ENCODE measurements around the gene CLCA1. TPM values are rescaled to one million over a fixed set of nuclear protein-coding genes. Genes with fewer than 3 reads are reported as not detected.
A peak's percentile ranks its signal among the peaks of the same experiment; 100 is the strongest.

The CLCA1 gene
- total and polyA plus RNA-seq, 7 donors: 0.83 to 262 (median 192) TPM; not detected in 3

DNA sequence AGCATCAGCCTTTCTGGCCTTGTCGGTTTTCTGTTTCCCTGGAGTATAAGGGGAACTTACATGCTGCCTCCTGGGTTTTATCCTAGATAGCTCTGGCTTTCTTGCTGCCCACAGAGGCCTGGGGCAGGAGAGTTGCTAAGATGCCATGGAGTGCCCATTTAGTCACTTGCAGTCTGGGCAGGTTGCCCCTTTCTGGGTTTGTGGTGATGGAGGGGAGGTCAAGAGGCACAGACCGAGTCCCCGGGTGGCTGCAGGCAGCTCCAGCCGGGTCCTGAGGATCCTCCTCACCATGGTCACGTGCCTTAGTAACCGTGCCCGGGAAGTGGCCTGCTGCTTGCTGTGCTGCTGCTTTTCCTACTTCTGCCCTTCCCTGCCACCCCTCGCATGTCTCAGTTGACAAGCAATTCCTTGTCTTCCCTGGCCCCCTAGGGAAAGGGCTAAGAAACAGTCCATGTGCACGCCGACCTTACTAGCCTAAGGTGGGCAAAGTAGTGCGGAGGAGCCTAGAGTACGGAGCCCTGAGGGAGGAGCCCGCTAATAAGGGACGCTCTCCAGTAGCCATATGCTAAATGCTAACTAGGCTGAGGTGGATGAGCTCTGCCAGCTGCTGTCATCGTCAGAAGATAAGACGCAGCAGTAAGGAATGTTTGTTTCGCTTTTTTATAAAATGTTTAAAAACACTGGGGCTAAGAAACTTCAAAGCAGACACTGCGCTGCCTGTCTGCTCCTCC, 34.8 kb downstream of the CLCA1 start:
- no peaks in the 10 kb centered on the region for H3K36me3 ChIP-seq
- intact Hi-C loops (cut with DNase I): loop anchor here (2.0 to 10.0 kb wide), 3 partner anchors 29 to 201 kb away; partner anchors contain the start of genes ODF2L and SH3GLB1
- TF ChIP-seq POLR2A (IDR thresholded peaks at IDR 0.05) (no peak), POLR2AphosphoS5 (IDR thresholded peaks at IDR 0.05) (no peak), EP300 (IDR thresholded peaks at IDR 0.05) (no peak)
- TF ChIP-seq, protein P1, sequence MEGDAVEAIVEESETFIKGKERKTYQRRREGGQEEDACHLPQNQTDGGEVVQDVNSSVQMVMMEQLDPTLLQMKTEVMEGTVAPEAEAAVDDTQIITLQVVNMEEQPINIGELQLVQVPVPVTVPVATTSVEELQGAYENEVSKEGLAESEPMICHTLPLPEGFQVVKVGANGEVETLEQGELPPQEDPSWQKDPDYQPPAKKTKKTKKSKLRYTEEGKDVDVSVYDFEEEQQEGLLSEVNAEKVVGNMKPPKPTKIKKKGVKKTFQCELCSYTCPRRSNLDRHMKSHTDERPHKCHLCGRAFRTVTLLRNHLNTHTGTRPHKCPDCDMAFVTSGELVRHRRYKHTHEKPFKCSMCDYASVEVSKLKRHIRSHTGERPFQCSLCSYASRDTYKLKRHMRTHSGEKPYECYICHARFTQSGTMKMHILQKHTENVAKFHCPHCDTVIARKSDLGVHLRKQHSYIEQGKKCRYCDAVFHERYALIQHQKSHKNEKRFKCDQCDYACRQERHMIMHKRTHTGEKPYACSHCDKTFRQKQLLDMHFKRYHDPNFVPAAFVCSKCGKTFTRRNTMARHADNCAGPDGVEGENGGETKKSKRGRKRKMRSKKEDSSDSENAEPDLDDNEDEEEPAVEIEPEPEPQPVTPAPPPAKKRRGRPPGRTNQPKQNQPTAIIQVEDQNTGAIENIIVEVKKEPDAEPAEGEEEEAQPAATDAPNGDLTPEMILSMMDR (IDR thresholded peaks at IDR 0.05): no peak
- H3K4me1 ChIP-seq: peaks cover 0 to 77% (median 64%) of the 10 kb centered on the region in 4 donors
- H3K9me3 ChIP-seq: no peaks in the 10 kb centered on the region
- peak overlapping the region; percentile 39 to 87 (median 80) for H3K27ac ChIP-seq
- peak overlapping the region; percentile 0 to 39 (median 24) for H3K4me3 ChIP-seq
- DNase-seq: peak; percentile 77
- WGBS, 2 donors: 34 to 70% methylated on average over 18 of the region's 18 CpGs
- H3K27me3 ChIP-seq: no peaks in the 10 kb centered on the region

- peak overlapping the region; percentile 0 to 39 (median 24) for H3K4me3 ChIP-seq
- DNase-seq: no peak
- H3K27ac ChIP-seq: peak overlapping the region; percentile 39 to 87 (median 80)
- no peaks in the 10 kb centered on the region for H3K36me3 ChIP-seq
- peaks cover 0 to 77% (median 64%) of the 10 kb centered on the region in 4 donors for H3K4me1 ChIP-seq
- no peaks in the 10 kb centered on the region for H3K27me3 ChIP-seq
- 37 to 66% methylated on average over 9 of the region's 9 CpGs for WGBS, 2 donors
- intact Hi-C loops (cut with DNase I): loop anchor here (5.0 to 10.0 kb wide), 2 partner anchors 107 to 201 kb away; partner anchors contain the start of genes ODF2L and SH3GLB1
- TF ChIP-seq, protein P1 (IDR thresholded peaks at IDR 0.05): no peak
- TF ChIP-seq POLR2A (IDR thresholded peaks at IDR 0.05) (no peak), POLR2AphosphoS5 (IDR thresholded peaks at IDR 0.05) (peak in 1 of 4 donors; percentile 27), EP300 (IDR thresholded peaks at IDR 0.05) (no peak)
- no peaks in the 10 kb centered on the region for H3K9me3 ChIP-seq
Measured at GRCh38 chr1:86504137-86504479, 35.4 kb downstream of the CLCA1 start.

GRCh38 chr1:86504895-86505563, 36.3 kb downstream of the CLCA1 start:
- DNase-seq: no peak
- 54 to 76% methylated on average over 9 of the region's 9 CpGs for WGBS, 2 donors
- no peaks in the 10 kb centered on the region for H3K27me3 ChIP-seq
- no peaks in the 10 kb centered on the region for H3K36me3 ChIP-seq
- peak overlapping the region in 3 of 4 donors; percentile 76 to 87 (median 85) for H3K27ac ChIP-seq
- H3K4me3 ChIP-seq: no peak overlapping the region
- peaks cover 0 to 77% (median 63%) of the 10 kb centered on the region in 4 donors for H3K4me1 ChIP-seq
- TF ChIP-seq POLR2A (IDR thresholded peaks at IDR 0.05) (no peak), POLR2AphosphoS5 (IDR thresholded peaks at IDR 0.05) (peak in 3 of 4 donors; percentile 49 to 51 (median 49)), EP300 (IDR thresholded peaks at IDR 0.05) (no peak)
- TF ChIP-seq, protein P1 (IDR thresholded peaks at IDR 0.05): no peak
- H3K9me3 ChIP-seq: no peaks in the 10 kb centered on the region
- intact Hi-C loops (cut with DNase I): loop anchor here (5.0 to 10.0 kb wide), 2 partner anchors 108 to 200 kb away; partner anchors contain the start of genes ODF2L and SH3GLB1

DNA sequence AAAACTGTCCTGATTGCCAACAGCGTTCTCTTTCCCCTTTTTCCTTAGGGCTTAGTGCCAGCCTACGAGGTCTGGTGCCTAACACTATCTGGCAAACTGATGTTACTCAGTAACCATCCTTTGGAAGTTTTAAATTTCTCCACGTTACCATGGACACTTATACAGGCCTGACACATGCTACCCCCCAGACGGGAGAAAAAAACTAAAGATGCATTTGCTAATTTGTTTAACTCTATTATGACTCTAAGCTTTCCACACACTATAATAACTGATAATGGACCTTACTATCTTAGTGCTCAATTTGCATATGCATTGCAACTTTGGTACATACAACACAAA, 36.8 kb downstream of the CLCA1 start:
- peak overlapping the region in 3 of 4 donors; percentile 76 to 87 (median 85) for H3K27ac ChIP-seq
- no peak for DNase-seq
- H3K4me3 ChIP-seq: no peak overlapping the region
- TF ChIP-seq EP300 (IDR thresholded peaks at IDR 0.05) (no peak), POLR2A (IDR thresholded peaks at IDR 0.05) (no peak), POLR2AphosphoS5 (IDR thresholded peaks at IDR 0.05) (no peak)
- TF ChIP-seq, protein P1 (IDR thresholded peaks at IDR 0.05): no peak
- intact Hi-C loops (cut with DNase I): loop anchor here (10.0 kb wide), 1 partner anchor 199 kb away; the partner anchor contains the start of gene SH3GLB1
- 51 to 71% methylated on average over 4 of the region's 4 CpGs for WGBS, 2 donors
- peaks cover 0 to 72% (median 60%) of the 10 kb centered on the region in 4 donors for H3K4me1 ChIP-seq
- no peaks in the 10 kb centered on the region for H3K36me3 ChIP-seq
- H3K27me3 ChIP-seq: no peaks in the 10 kb centered on the region
- no peaks in the 10 kb centered on the region for H3K9me3 ChIP-seq

Data from sigmoid colon (tissue), 7 donors.